DND-41 (cell line): ENCODE results near the gene SPOCK2.

Source experiments
- ATAC-seq: fragments of 200-7000 bp; cut with Tn5 transposase; 3 replicates; pipeline ENCODE4 v1.9.1; 2021; ENCODE audit warnings: low read depth; ENCODE audit not compliant: insufficient read depth
- DNase-seq: peaks from one replicate; pipeline ENCODE4 v3.0.0-alpha.2; 2020
- H2AFZ ChIP-seq: 2 replicates; pipeline ENCODE4 v1.6.0; 2012; ENCODE audit warnings: low read depth, low read length
- H3K27ac ChIP-seq: 2 replicates; pipeline ENCODE4 v1.5.1; 2012; ENCODE audit warnings: low read length, inconsistent platforms
- H3K27me3 ChIP-seq: fragments of 200-600 bp; sonication (generic); 2 replicates; pipeline ENCODE4 v1.6.0; 2012; ENCODE audit warnings: low read length, mild to moderate bottlenecking, inconsistent platforms; ENCODE audit not compliant: insufficient read depth, poor library complexity
- H3K36me3 ChIP-seq: 2 replicates; pipeline ENCODE4 v1.5.1; 2012; ENCODE audit warnings: low read length, inconsistent platforms; ENCODE audit not compliant: insufficient read depth
- H3K4me1 ChIP-seq: 2 replicates; pipeline ENCODE4 v1.5.1; 2012; ENCODE audit warnings: mild to moderate bottlenecking, low read length; ENCODE audit not compliant: insufficient read depth
- H3K4me2 ChIP-seq: 2 replicates; pipeline ENCODE4 v1.6.0; 2012; ENCODE audit warnings: mild to moderate bottlenecking, moderate library complexity, low read length, inconsistent platforms; ENCODE audit not compliant: insufficient read depth
- H3K4me3 ChIP-seq, 2 experiments: fragments of 200-600 bp in 1 of 2; shearing (Covaris generic) in 1 of 2; 2 replicates each; pipeline ENCODE4 v1.5.1; 2012 to 2016; ENCODE audit warnings: inconsistent platforms in 2 of 2, low read length in 2 of 2, mild to moderate bottlenecking in 2 of 2, low read depth in 1 of 2, moderate library complexity in 1 of 2
- H3K79me2 ChIP-seq: 2 replicates; pipeline ENCODE4 v1.6.0; 2012; ENCODE audit warnings: low read length, inconsistent platforms; ENCODE audit not compliant: insufficient read depth
- H3K9ac ChIP-seq: 2 replicates; pipeline ENCODE4 v1.6.0; 2012; ENCODE audit warnings: low read depth, mild to moderate bottlenecking, inconsistent platforms, low read length, moderate library complexity
- H3K9me3 ChIP-seq: 2 replicates; pipeline ENCODE4 v1.5.1; 2012; ENCODE audit warnings: low read length, moderate library complexity, mild to moderate bottlenecking, inconsistent platforms; ENCODE audit not compliant: insufficient read depth, severe bottlenecking
- H4K20me1 ChIP-seq: 2 replicates; pipeline ENCODE4 v1.6.0; 2012; ENCODE audit warnings: low read length; ENCODE audit not compliant: insufficient read depth
- CTCF ChIP-seq: IDR thresholded peaks from 2 replicates; pipeline ENCODE4 v1.5.1; 2012; ENCODE audit warnings: borderline replicate concordance, low read length, moderate library complexity, mild to moderate bottlenecking; ENCODE audit not compliant: poor library complexity, severe bottlenecking; ENCODE audit errors: extremely low read depth
- EZH2 ChIP-seq: IDR thresholded peaks from 3 replicates; pipeline ENCODE4 v1.6.1; 2012; ENCODE audit warnings: borderline replicate concordance, low read depth, mild to moderate bottlenecking, moderate library complexity, low read length, inconsistent platforms; ENCODE audit not compliant: severe bottlenecking

The SPOCK2 gene

DNA sequence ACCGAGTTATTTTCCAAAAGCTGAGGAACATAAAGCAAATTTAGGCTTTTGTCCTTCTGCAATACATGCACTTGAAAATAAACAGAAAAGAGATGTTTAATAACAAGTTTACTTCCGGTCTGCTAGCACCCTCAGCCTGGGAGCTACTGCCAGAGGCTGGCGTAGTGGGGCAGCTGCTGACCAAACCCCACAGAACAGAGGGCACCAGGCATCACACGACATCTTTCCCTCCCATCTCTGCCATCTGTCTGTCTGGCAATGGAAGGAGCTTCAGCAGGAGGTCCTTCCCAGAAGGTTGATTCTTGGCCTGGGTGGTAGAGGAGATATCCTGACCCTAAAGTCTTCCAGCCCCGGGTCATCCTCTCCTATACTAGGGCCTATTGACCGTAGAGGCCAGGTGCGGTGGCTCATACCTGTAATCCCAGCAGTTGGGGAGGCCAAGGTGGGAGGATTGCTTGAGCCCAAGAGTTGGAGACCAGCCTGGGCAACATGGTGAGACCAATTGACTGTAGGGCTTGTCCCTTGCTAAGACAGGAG lies 76.3 kb downstream of the SPOCK2 start:
- H3K4me3 ChIP-seq, result no peak overlapping the region
- DNase-seq, result no peak
- H3K27ac ChIP-seq, result no peak overlapping the region
- TF ChIP-seq EZH2, result no peak
- TF ChIP-seq CTCF, result no peak
- no peak for ATAC-seq
- H3K4me2 ChIP-seq, result no peak overlapping the region
- H3K27me3 ChIP-seq, result no peaks in the 10 kb centered on the region
- H2AFZ ChIP-seq, result no peak overlapping the region
- no peaks in the 10 kb centered on the region for H4K20me1 ChIP-seq
- H3K9ac ChIP-seq, result no peak overlapping the region
- no peaks in the 10 kb centered on the region for H3K9me3 ChIP-seq
- no peaks in the 10 kb centered on the region for H3K36me3 ChIP-seq
- H3K4me1 ChIP-seq, result no peaks in the 10 kb centered on the region
- H3K79me2 ChIP-seq, result no peaks in the 10 kb centered on the region

DNA sequence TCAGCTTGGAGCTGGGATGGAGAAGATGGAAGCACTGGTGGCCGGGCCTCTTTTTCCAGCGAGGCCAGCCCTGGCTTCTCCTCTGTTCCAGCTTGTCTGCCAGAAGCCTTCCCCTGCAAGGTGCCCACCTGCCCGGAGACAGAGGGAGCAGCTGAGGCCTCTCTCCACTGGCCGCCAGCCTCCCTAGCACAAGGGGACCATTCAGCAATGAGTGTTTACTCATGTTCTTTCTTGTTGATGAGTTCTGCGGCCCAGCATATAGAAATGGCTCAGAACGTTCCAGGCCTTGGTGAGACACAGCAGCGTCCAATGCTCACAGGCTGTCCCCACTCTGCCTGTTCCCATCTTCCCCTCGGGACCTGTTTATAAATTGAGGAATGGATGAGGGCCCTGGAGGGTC lies 76.9 kb downstream of the SPOCK2 start:
- Histone ChIP-seq H3K4me1 (no peaks in the 10 kb centered on the region), H3K4me2 (no peak overlapping the region), H3K27me3 (no peaks in the 10 kb centered on the region), H3K79me2 (no peaks in the 10 kb centered on the region), H2AFZ (no peak overlapping the region), H3K9me3 (no peaks in the 10 kb centered on the region), H4K20me1 (no peaks in the 10 kb centered on the region), H3K9ac (no peak overlapping the region), H3K27ac (no peak overlapping the region), H3K36me3 (no peaks in the 10 kb centered on the region), H3K4me3 (no peak overlapping the region)
- TF ChIP-seq EZH2 (no peak), CTCF (no peak)
- DNase-seq, result no peak
- ATAC-seq, result no peak

- Histone ChIP-seq H3K4me3 (no peak overlapping the region), H3K4me2 (no peak overlapping the region), H3K4me1 (no peaks in the 10 kb centered on the region), H3K9ac (no peak overlapping the region), H3K27ac (no peak overlapping the region), H3K79me2 (no peaks in the 10 kb centered on the region), H3K9me3 (no peaks in the 10 kb centered on the region), H4K20me1 (no peaks in the 10 kb centered on the region), H3K36me3 (no peaks in the 10 kb centered on the region), H3K27me3 (no peaks in the 10 kb centered on the region), H2AFZ (no peak overlapping the region)
- TF ChIP-seq EZH2 (no peak), CTCF (no peak)
- no peak for ATAC-seq
- no peak for DNase-seq
Observed at GRCh38 chr10:72011016-72011415, 77.3 kb downstream of the SPOCK2 start.
